GM19467 (cell line): ENCODE measurements around the gene AP1B1.
"Not testable (repeated sequence)": the region's sequence is repeated elsewhere in the genome, so short reads cannot be mapped to it uniquely, and the experiment has no call there.

ENCODE experiments used
- ATAC-seq: cut with Tn5 transposase; IDR thresholded peaks from one replicate; pipeline ENCODE4 v1.9.1; 2021; ENCODE audit warnings: mild to moderate bottlenecking, moderate library complexity; ENCODE audit not compliant: unreplicated experiment

The AP1B1 gene

GRCh38 chr22:29351891-29352290 lies 36.5 kb downstream of the AP1B1 start:
- no peak for ATAC-seq

GRCh38 chr22:29351042-29351441 lies 37.3 kb downstream of the AP1B1 start:
- no peak for ATAC-seq

DNA sequence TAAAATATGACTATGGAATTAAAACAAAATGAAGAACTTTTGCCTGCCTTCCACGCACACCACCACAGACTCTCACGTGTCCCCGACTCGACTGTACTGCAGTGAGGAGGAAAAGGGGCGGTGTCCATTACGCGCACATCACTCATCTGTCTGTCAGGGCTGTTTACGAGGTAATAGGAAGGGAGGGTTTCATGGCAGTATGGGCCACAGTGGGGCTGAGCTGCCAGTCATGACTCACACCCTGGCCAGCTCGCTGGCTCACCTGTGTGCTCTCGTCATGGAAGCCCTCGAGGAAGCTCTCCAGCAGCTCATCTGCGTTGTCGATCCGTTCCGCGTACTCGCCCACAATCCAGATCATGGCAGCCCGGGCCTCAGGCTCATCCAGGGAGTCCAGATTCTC lies 39.4 kb downstream of the AP1B1 start:
- ATAC-seq: no peak

GRCh38 chr22:29348041-29348440 lies 40.3 kb downstream of the AP1B1 start:
- no peak for ATAC-seq

GRCh38 chr22:29346659-29347058 lies 41.7 kb downstream of the AP1B1 start:
- ATAC-seq: no peak

DNA sequence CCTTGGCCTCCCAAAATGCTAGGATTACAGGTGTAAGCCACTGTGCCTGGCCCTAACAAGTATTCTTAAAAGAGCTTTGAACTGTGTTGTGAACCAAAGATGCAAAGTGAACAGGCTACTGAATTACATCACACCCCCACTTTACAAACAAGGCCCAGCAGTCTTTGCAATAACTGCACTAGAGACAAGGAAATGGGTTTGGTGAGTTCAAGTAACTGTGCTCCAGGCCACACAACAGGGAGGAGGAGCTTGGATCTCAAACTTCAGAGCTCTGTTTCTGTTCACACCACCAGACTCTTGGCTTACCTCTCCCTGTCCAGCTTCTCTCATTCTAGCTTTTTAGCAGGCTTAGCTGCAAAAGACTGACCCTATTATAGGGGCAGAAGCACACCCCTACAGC lies 42.4 kb downstream of the AP1B1 start:
- ATAC-seq: no peak

DNA sequence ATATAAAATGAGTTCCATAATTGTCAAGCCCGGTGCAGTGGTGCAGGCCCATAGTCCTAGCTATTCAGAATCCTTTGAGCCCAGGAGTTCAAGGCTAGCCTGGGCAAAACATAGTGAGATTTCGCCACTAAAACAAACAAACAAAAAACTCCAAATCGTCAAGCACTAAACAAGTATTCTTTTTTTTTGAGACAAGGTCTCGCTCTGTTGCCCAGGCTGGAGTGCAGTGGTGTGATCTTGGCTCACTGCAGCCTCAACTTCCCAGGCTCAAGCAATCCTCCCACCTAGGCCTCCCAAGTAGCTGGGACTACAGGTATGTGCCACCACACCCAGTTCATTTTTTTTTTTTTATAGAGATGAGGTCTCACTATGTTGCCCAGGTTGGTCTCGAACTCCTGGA lies 43.5 kb downstream of the AP1B1 start:
- ATAC-seq: not testable (repeated sequence)

DNA sequence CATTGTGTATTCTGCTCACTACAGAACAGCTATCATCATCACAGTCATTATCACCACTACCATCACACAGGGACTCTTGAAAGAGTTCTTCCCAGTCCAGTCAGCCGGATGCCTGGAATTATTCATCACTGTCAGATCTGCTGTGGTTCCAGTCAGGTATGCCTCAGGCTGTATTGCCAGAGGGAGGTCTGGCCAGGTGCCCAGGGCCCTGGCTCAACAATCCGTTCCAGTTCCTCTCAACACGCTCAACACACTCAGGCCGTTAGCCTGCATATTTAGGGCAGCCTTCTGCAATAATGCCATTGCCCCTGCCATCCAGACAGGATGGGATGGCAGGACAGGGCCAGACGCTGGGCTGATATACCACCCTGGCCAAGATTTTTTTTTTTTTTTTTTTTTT lies 44.2 kb downstream of the AP1B1 start:
- ATAC-seq: no peak

DNA sequence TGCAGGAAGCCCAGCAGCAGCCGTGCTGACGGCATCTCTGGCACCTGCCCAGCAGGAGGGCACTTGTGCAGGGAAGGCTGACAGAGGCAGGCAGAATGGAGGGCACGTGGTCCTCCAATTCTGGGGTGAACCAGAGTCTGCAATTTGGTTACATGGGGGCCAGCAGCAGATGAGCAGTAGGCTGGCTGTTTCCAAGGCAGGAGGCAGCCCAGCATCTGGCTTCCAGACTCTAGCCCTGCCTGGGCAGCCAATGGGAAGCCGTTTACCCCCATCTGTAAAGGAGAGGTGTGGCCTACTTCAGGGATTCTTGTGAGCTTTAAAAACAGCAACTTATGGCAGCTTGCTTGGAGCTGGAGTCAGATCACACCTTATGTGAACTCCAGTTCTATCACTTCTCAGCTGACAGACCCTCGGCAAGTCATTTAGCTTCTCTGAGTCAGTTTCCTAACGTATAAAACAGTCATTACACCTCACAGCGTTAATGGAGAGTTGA lies 45.0 kb downstream of the AP1B1 start:
- no peak for ATAC-seq

- no peak for ATAC-seq
These were observed 45.6 kb downstream of the AP1B1 start for GRCh38 chr22:29342577-29343312.

DNA sequence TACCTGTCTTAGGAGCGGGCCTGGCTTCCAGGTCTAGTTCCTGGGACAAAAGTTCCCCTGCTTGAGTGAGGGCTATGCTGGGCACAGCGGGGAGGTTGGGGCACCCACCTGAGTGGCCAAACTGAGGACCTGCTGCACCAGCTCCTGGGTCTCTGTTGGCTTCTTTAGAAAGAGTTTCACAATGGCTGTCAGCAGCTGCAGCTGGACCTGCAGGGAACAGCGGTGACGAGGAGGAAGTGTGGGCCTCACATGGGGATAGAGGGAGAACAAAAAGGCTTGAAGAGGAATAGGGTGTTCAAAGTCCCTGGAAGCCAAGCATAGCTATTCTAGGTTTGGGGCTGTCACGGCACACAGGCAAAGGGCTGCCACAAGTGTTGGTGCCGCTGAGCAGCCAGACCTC lies 46.2 kb downstream of the AP1B1 start:
- ATAC-seq: no peak

GRCh38 chr22:29341849-29342127 lies 46.6 kb downstream of the AP1B1 start:
- no peak for ATAC-seq

DNA sequence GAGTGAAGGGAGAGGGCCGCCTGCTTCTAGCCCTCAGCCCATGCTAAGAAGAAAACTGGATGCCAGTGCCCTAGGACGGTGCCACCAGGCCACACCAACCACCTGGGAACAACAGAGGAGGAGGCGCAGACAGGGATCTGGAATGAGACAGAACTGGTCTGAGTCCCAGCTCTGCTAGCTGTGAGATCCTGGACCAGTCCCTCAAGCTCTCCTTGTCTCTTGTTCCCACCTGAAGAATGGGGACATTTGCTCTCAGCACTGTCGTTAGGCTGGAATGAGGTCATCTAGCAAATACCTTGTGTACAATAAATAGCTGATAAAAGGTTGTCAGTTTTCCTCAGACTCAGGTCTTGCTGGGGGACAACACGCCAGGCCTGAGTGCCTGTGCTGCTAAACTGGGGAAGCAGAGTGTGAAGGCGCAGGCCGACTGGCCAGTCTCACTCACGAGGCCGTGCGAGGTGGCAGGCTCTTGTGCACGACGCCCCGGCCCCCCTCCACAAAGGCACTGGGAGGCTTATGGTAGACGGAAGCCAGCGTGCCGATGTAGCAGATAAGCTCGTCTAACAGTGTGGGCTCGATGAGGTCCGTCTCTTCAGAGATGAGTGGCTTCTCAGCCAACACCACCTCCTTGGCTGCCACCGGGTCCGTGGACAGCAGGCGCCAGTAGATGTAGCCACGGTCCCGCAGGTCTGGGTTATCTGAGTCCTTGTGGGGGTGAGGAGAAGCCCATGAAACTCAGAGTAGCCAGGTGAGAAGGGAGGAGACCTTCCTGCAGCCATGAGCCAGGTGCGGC lies 47.1 kb downstream of the AP1B1 start:
- ATAC-seq: no peak

GRCh38 chr22:29340566-29340965 lies 47.8 kb downstream of the AP1B1 start:
- no peak for ATAC-seq

- no peak for ATAC-seq
These were observed 48.8 kb downstream of the AP1B1 start for GRCh38 chr22:29339381-29340235.

GRCh38 chr22:29338398-29338797 lies 50.0 kb downstream of the AP1B1 start:
- no peak for ATAC-seq

- no peak for ATAC-seq
These were observed 50.6 kb downstream of the AP1B1 start for GRCh38 chr22:29337631-29338284.

GRCh38 chr22:29336751-29337490 lies 51.4 kb downstream of the AP1B1 start:
- no peak for ATAC-seq

- ATAC-seq: no peak
These were observed 52.7 kb downstream of the AP1B1 start for GRCh38 chr22:29335656-29336055.

DNA sequence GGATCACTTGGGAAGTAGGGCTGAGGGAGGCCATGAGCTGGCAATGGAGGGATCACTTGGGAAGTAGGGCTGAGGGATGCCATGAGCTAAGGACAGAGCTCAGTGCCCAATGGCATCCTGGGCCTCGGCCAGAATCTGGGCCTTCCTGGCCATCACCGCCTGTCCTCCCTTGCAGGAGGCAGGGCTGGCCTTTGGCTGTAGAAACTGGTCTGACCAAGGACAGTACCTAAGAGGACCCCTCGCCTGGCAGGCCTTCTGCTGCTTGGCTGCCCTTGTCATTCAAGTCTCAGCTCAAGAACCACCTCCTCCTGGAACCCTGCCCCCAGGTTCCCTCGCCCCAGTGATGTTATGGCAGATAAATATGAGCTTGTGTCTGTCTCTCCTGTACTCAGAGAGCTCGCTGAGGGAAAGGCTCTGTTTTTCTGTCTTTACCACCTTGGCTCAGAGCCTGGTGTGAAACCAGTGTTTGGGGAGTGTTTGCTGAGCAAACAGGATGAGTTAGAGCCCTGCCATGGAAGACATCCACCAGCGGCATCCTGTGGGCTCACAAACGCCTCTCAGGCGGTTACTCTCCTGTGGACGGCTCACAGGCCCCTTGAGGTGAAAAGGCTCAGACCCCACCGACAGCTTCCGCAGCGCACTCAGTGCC lies 53.5 kb downstream of the AP1B1 start:
- ATAC-seq: no peak
